Activated effector memory CD4-positive, alpha-beta T cell treated with Interleukin-2 at 50 U/mL for 16 hours (primary cell): ENCODE results near the gene AGFG2.
"Not testable (repeated sequence)": the region's sequence is repeated elsewhere in the genome, so short reads cannot be mapped to it uniquely, and the experiment has no call there.

Source experiments
- DNase-seq: peaks from one replicate; pipeline ENCODE4 v3.0.0-alpha.2; 2020

Gene AGFG2

GRCh38 chr7:100538654-100539435 lies at the start of gene AGFG2:
Gene AGFG2 (plus strand): TSS chr7:100539203. CDS start chr7:100539347, 144 bp downstream.
- DNase-seq, result peak; percentile 100

- DNase-seq, result no peak
Measured at GRCh38 chr7:100489824-100490223, 49.2 kb upstream of the AGFG2 start.

- DNase-seq, result no peak
Measured at GRCh38 chr7:100490483-100491191, 48.4 kb upstream of the AGFG2 start.

- no peak for DNase-seq
Measured at GRCh38 chr7:100491192-100491578, 47.8 kb upstream of the AGFG2 start.

GRCh38 chr7:100492738-100493475 lies 46.1 kb upstream of the AGFG2 start:
- DNase-seq, result no peak

- DNase-seq, result peak; percentile 50
Measured at GRCh38 chr7:100493476-100494264, 45.3 kb upstream of the AGFG2 start.

- DNase-seq, result no peak
Measured at GRCh38 chr7:100496509-100496908, 42.5 kb upstream of the AGFG2 start.

GRCh38 chr7:100500743-100501142 lies 38.3 kb upstream of the AGFG2 start:
- DNase-seq, result not testable (repeated sequence)

GRCh38 chr7:100504031-100504430 lies 35.0 kb upstream of the AGFG2 start:
- DNase-seq, result not testable (repeated sequence)

GRCh38 chr7:100504887-100505611 lies 34.0 kb upstream of the AGFG2 start:
- DNase-seq, result no peak

GRCh38 chr7:100506356-100506923 lies 32.6 kb upstream of the AGFG2 start:
- DNase-seq, result no peak

- DNase-seq, result no peak
Measured at GRCh38 chr7:100509231-100509630, 29.8 kb upstream of the AGFG2 start.

GRCh38 chr7:100510437-100511239 lies 28.4 kb upstream of the AGFG2 start:
- DNase-seq, result no peak

- DNase-seq, result no peak
Measured at GRCh38 chr7:100513212-100513810, 25.7 kb upstream of the AGFG2 start.

GRCh38 chr7:100515072-100515532 lies 23.9 kb upstream of the AGFG2 start:
- DNase-seq, result no peak

GRCh38 chr7:100516135-100516812 lies 22.7 kb upstream of the AGFG2 start:
- peak; percentile 45 for DNase-seq

GRCh38 chr7:100517305-100517704 lies 21.7 kb upstream of the AGFG2 start:
- DNase-seq, result no peak

GRCh38 chr7:100519580-100519979 lies 19.4 kb upstream of the AGFG2 start:
- DNase-seq, result no peak

- no peak for DNase-seq
Measured at GRCh38 chr7:100520138-100520537, 18.9 kb upstream of the AGFG2 start.

GRCh38 chr7:100521076-100521475 lies 17.9 kb upstream of the AGFG2 start:
- no peak for DNase-seq
